K562 (cell line): ENCODE results near the gene CCN2. TPM values are rescaled to one million over a fixed set of nuclear protein-coding genes. Genes with fewer than 3 reads are reported as not detected.

Experiments used
- CC2D1A ChIP-seq: fragments of 450-650 bp; IDR thresholded peaks from 2 replicates; pipeline ENCODE4 v1.6.1; 2017; ENCODE audit warnings: mild to moderate bottlenecking
- SFPQ ChIP-seq: fragments of 200-400 bp; formaldehyde crosslinking; IDR thresholded peaks from 2 replicates; pipeline ENCODE4 v1.6.1; 2017; ENCODE audit warnings: mild to moderate bottlenecking, low read depth, low read length, moderate library complexity
- TRIM24 ChIP-seq, 2 experiments: fragments of 450-650 bp; IDR thresholded peaks; 2 replicates each; pipeline ENCODE4 v1.6.1; 2016
- ZNF318 ChIP-seq, 2 experiments: fragments of 450-650 bp; IDR thresholded peaks; 2 replicates each; pipeline ENCODE4 v1.6.1; 2016; ENCODE audit warnings: mild to moderate bottlenecking in 2 of 2, borderline replicate concordance in 1 of 2, low read depth in 1 of 2, moderate library complexity in 1 of 2
- polyA plus RNA-seq, 8 experiments: library from polyadenylated mRNA; depleted of rRNA in 4 of 8; stranded (reverse) in 5 of 8; unstranded in 3 of 8; fragments of >200 nt; fragmentation: Nextera tagmentation in 2 of 8; fragmentation: Illumina TruSeq in 1 of 8; extraction: Ambion mirVana in 2 of 8; extraction: Trizol in 1 of 8; gene quantifications; 2 replicates each; pipeline versions ENCODE4 v1.2.1 to v1.2.3, GENCODE V29; 2011 to 2014; ENCODE audit warnings: inconsistent platforms in 1 of 8, missing spikeins in 1 of 8
- total RNA-seq, 7 experiments: library from RNA; depleted of rRNA in 6 of 7; stranded (reverse); fragments of >200 nt in 6 of 7; fragmentation: Illumina TruSeq in 2 of 7; extraction: Trizol in 2 of 7; gene quantifications; 2 replicates each; pipeline versions ENCODE4 v1.2.1 to v1.2.3, GENCODE V29; 2011 to 2021; ENCODE audit warnings: low replicate concordance in 1 of 7
- TF ChIP-seq, protein P1 (sequence below): fragments of 450-650 bp; IDR thresholded peaks from 2 replicates; pipeline ENCODE4 v1.6.1; 2017; ENCODE audit warnings: antibody characterized with exemption, mild to moderate bottlenecking

CCN2 gene
- total and polyA plus RNA-seq, 9 of the 15 experiments (the other 6 are each of a cell fraction or from before 2014, with no cell fraction given): 0.40 TPM; not detected in 8

- no peak for TF ChIP-seq ZNF318 (IDR thresholded peaks at IDR 0.05; ENCODE audit: borderline replicate concordance in 1 of 2, low read depth in 1 of 2)
- TF ChIP-seq, protein P1, sequence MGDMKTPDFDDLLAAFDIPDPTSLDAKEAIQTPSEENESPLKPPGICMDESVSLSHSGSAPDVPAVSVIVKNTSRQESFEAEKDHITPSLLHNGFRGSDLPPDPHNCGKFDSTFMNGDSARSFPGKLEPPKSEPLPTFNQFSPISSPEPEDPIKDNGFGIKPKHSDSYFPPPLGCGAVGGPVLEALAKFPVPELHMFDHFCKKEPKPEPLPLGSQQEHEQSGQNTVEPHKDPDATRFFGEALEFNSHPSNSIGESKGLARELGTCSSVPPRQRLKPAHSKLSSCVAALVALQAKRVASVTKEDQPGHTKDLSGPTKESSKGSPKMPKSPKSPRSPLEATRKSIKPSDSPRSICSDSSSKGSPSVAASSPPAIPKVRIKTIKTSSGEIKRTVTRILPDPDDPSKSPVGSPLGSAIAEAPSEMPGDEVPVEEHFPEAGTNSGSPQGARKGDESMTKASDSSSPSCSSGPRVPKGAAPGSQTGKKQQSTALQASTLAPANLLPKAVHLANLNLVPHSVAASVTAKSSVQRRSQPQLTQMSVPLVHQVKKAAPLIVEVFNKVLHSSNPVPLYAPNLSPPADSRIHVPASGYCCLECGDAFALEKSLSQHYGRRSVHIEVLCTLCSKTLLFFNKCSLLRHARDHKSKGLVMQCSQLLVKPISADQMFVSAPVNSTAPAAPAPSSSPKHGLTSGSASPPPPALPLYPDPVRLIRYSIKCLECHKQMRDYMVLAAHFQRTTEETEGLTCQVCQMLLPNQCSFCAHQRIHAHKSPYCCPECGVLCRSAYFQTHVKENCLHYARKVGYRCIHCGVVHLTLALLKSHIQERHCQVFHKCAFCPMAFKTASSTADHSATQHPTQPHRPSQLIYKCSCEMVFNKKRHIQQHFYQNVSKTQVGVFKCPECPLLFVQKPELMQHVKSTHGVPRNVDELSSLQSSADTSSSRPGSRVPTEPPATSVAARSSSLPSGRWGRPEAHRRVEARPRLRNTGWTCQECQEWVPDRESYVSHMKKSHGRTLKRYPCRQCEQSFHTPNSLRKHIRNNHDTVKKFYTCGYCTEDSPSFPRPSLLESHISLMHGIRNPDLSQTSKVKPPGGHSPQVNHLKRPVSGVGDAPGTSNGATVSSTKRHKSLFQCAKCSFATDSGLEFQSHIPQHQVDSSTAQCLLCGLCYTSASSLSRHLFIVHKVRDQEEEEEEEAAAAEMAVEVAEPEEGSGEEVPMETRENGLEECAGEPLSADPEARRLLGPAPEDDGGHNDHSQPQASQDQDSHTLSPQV: no peak
- no peak for TF ChIP-seq SFPQ
- no peak for TF ChIP-seq TRIM24 (IDR thresholded peaks at IDR 0.05)
- no peak for TF ChIP-seq CC2D1A
Observed at GRCh38 chr6:131998255-131998982, 47.2 kb upstream of the CCN2 start (continued).
